ENCODE measurements around the gene DAPK1.

DAPK1 gene

DNA sequence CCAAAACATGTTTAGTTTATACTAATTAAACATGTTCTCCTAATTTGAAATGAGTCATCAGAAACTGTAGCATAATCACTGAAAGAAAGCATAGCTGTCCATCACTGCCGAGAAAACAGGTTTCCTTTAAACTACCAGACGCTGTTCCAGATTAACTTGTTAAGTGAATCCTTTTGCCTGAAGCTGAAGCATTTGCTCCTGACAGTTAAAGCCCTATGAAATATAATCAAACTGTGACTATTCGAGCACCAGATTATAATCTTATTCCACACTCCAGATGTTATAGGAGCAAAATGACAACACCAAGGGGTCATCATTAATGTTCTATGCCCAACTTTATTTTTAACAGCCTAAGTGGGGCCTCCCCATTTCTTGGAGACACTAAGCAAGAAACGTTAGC lies 142.3 kb downstream of the DAPK1 start:
- Histone ChIP-seq H3K36me3 (ENCODE audit: control insufficient read depth, insufficient read depth, low read length) (peaks cover 4% of the 10 kb centered on the region), H3K4me1 (ENCODE audit: control insufficient read depth, insufficient read depth, low read length) (peaks cover 38% of the 10 kb centered on the region), H3K9ac (ENCODE audit: low read length) (no peak overlapping the region), H3K4me3 (ENCODE audit: low read length) (no peak overlapping the region), H3K27me3 (ENCODE audit: control insufficient read depth, insufficient read depth, low read length) (no peaks in the 10 kb centered on the region), H3K9me3 (ENCODE audit: control insufficient read depth, low read length) (no peaks in the 10 kb centered on the region)

DNA sequence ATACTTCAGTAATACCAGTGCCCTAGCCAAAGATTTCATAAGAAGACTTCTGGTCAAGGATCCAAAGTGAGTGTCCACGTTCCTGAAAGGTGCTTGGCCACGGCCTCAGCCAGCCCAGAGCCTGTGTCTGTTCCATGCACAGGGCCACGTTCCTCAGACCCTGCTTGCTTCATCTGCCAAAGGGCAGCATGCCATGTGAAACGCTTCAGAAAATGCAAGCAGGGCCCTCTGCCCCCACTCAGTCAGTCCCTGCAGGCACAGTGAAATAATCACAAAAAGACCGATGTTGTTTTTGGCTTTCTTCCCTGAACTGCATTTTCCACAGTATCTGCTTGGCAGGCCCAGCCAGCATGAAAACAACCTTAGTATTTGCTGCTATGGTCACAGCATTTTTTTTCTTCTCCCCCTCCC lies 142.7 kb downstream of the DAPK1 start:
- H3K4me1 ChIP-seq (ENCODE audit: control insufficient read depth, insufficient read depth, low read length): peaks cover 38% of the 10 kb centered on the region

DNA sequence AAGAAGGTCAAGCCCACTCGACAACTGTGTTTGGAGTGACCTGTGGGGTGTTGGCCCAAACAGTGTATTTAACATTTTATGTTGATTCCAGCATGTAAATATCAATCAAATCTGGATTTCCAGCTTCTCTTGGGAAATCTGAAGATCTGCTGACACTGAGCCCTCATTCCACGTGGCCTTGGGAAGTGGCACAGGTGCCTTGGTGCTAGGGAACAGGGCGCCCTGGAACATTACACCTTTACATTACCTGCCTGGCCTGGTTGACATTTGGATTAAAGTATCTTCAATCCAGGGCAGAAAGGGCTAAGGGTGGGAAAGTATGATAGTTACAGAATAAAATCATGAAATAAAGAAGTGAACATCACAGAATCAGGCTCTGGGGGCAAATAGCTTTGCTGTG lies 143.4 kb downstream of the DAPK1 start:
- H3K4me3 ChIP-seq (ENCODE audit: low read length): no peak overlapping the region
- no peaks in the 10 kb centered on the region for H3K9me3 ChIP-seq (ENCODE audit: control insufficient read depth, low read length)
- H3K4me1 ChIP-seq (ENCODE audit: control insufficient read depth, insufficient read depth, low read length): peaks cover 38% of the 10 kb centered on the region
- peaks cover 4% of the 10 kb centered on the region for H3K36me3 ChIP-seq (ENCODE audit: control insufficient read depth, insufficient read depth, low read length)
- H3K27me3 ChIP-seq (ENCODE audit: control insufficient read depth, insufficient read depth, low read length): no peaks in the 10 kb centered on the region
- H3K9ac ChIP-seq (ENCODE audit: low read length): no peak overlapping the region

More for the DNA sequence above, 142.7 kb downstream of the DAPK1 start:
- H3K9ac ChIP-seq (ENCODE audit: low read length): no peak overlapping the region
- H3K4me3 ChIP-seq (ENCODE audit: low read length): no peak overlapping the region
- peaks cover 4% of the 10 kb centered on the region for H3K36me3 ChIP-seq (ENCODE audit: control insufficient read depth, insufficient read depth, low read length)
- no peaks in the 10 kb centered on the region for H3K9me3 ChIP-seq (ENCODE audit: control insufficient read depth, low read length)
- H3K27me3 ChIP-seq (ENCODE audit: control insufficient read depth, insufficient read depth, low read length): no peaks in the 10 kb centered on the region

DNA sequence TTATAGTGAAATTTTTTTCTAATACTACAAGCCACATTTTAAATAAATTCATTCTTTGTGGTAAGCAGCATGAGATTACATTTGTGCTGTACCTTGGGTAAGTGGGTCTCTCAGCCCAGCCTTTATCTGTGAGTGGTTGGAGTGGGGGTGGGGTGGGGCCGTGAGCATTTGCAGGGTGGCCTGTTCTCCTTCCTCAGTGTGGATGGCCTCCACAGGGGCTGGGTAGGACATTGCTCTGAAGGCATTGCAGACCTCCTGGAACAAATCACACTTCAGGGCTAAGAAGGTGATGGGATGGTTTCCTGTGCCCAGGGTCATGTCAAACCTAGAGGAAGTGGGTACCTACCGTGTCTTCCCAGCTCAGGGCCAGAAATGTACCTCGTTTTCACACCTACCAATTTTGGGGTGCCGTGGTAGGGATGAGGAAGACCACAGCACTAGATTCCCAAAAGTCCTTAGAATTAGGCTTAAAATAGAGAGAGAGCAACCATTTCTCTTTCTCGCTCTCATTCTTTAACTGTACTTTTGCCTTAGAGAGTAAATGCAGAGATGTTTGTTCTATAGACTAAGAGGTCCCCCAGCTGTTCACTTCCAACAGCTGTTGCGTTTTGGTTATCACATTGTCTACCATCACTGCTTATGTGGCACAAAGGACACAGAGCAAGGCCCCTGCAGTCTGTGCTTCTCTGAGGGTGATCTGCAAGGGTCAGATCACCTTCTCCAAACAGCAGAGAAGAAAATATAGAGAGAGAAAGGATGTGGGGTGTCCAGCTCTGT lies 144.9 kb downstream of the DAPK1 start:
- Histone ChIP-seq H3K36me3 (ENCODE audit: control insufficient read depth, insufficient read depth, low read length) (peaks cover 4% of the 10 kb centered on the region), H3K9me3 (ENCODE audit: control insufficient read depth, low read length) (no peaks in the 10 kb centered on the region), H3K9ac (ENCODE audit: low read length) (no peak overlapping the region), H3K4me1 (ENCODE audit: control insufficient read depth, insufficient read depth, low read length) (peaks cover 38% of the 10 kb centered on the region), H3K27me3 (ENCODE audit: control insufficient read depth, insufficient read depth, low read length) (no peaks in the 10 kb centered on the region), H3K4me3 (ENCODE audit: low read length) (no peak overlapping the region)

DNA sequence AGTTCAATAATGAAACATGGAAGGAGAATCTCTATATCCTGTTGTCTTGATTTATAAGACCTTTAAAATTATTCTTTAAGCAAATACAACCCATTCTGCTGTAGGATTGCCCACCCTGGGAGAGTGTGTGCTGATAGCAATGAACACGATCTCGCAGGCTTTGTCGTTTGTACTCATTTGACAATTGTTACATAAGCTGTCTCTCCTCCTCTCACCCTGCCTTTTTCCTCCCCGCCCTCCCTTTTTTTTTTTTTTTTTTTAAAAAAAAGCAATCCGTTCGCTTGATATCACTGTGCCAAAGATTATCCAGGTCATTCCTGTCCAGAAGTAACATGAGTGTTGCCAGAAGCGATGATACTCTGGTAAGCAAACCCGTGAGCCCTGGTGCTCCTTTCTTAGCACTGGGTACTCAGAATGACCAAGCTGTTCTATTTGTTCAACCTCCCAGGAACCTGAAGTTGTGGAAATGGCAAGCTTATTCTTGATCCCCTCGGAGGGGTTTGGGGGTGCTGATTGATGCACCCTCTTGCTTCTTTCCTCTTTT lies 145.5 kb downstream of the DAPK1 start:
- Histone ChIP-seq H3K4me3 (ENCODE audit: low read length) (no peak overlapping the region), H3K9me3 (ENCODE audit: control insufficient read depth, low read length) (no peaks in the 10 kb centered on the region), H3K4me1 (ENCODE audit: control insufficient read depth, insufficient read depth, low read length) (peaks cover 38% of the 10 kb centered on the region), H3K36me3 (ENCODE audit: control insufficient read depth, insufficient read depth, low read length) (peaks cover 4% of the 10 kb centered on the region), H3K9ac (ENCODE audit: low read length) (no peak overlapping the region), H3K27me3 (ENCODE audit: control insufficient read depth, insufficient read depth, low read length) (no peaks in the 10 kb centered on the region)

DNA sequence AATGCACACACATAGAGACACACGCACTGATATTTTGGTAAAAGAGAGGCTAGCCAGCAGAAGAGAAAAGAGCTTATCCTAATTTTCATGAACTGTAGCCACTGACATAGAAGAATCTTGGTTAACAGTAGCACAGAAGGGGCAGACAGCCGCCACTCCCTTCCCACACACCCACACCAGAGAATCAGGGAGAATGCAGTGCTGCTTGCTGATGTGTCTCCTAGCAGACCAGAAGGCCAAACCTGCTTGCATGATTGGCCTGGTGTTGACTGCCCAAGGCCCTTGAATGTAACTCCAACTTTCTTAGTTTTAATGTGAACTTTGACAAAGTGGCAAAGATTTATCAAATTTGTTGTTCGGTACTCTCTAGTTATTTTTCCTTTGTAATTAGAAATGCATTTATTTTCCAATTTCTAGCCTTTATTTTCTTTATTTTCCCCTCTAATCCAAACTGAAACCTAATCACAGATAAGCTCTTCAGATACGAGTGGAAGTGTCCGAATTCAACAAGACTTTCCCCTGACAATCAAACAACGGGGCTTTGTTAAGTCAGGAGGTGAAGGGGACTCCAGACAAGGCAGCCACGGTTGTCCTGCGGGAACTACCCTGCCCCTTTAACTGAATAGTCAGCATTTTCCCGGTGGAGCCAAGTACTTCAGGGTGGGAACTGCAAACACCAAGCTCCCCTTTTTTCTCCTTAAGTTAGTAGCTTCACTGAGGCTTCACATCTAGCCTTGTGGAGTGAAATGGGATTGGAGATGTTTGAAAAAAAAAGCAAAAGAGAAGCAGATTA lies 146.3 kb downstream of the DAPK1 start:
- Histone ChIP-seq H3K27me3 (ENCODE audit: control insufficient read depth, insufficient read depth, low read length) (no peaks in the 10 kb centered on the region), H3K36me3 (ENCODE audit: control insufficient read depth, insufficient read depth, low read length) (no peaks in the 10 kb centered on the region), H3K9me3 (ENCODE audit: control insufficient read depth, low read length) (no peaks in the 10 kb centered on the region), H3K4me1 (ENCODE audit: control insufficient read depth, insufficient read depth, low read length) (peaks cover 33% of the 10 kb centered on the region), H3K9ac (ENCODE audit: low read length) (no peak overlapping the region), H3K4me3 (ENCODE audit: low read length) (no peak overlapping the region)

DNA sequence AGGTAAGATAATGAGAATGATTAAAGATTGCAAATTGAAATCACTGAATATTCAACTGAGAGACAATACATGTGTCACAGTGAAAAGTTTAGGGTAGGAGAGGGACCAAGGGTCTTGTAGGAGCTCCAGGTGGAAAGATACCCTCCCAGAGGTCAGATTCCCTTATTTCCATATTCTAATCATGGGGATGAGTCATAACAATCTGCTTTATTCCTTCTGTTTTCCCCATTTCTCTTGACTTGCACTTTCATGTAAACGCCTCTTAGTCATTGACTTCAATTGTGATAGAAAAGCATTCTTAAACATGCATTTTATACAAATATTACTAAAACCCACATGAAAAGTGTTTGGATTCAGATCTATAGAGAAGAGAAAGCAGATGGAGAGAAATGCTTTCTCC lies 147.0 kb downstream of the DAPK1 start:
- H3K27me3 ChIP-seq (ENCODE audit: control insufficient read depth, insufficient read depth, low read length): no peaks in the 10 kb centered on the region
- H3K4me1 ChIP-seq (ENCODE audit: control insufficient read depth, insufficient read depth, low read length): peaks cover 26% of the 10 kb centered on the region
- H3K9me3 ChIP-seq (ENCODE audit: control insufficient read depth, low read length): no peaks in the 10 kb centered on the region
- H3K36me3 ChIP-seq (ENCODE audit: control insufficient read depth, insufficient read depth, low read length): no peaks in the 10 kb centered on the region
- no peak overlapping the region for H3K9ac ChIP-seq (ENCODE audit: low read length)
- H3K4me3 ChIP-seq (ENCODE audit: low read length): no peak overlapping the region

DNA sequence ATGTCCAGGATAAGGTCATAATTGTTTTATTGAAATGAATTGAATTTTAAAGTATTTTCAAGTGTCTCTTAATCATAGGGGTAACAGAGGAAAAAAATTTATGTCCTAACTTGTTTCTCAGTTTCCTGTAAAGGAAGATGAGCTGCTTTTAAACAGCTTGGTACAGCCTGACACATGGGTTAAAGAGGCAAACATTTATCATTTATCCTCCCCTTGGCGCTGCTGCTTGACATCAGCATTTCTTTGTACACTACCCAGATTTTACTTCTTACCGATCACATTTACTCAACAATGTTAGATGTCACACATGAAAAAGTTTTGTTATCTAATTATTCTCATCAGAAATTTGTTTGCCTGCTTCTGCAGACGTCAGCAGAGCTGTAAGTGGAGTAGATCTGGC lies 148.9 kb downstream of the DAPK1 start:
- Histone ChIP-seq H3K9me3 (ENCODE audit: control insufficient read depth, low read length) (no peaks in the 10 kb centered on the region), H3K4me3 (ENCODE audit: low read length) (no peak overlapping the region), H3K36me3 (ENCODE audit: control insufficient read depth, insufficient read depth, low read length) (no peaks in the 10 kb centered on the region), H3K27me3 (ENCODE audit: control insufficient read depth, insufficient read depth, low read length) (no peaks in the 10 kb centered on the region), H3K4me1 (ENCODE audit: control insufficient read depth, insufficient read depth, low read length) (peaks cover 10% of the 10 kb centered on the region), H3K9ac (ENCODE audit: low read length) (no peak overlapping the region)

DNA sequence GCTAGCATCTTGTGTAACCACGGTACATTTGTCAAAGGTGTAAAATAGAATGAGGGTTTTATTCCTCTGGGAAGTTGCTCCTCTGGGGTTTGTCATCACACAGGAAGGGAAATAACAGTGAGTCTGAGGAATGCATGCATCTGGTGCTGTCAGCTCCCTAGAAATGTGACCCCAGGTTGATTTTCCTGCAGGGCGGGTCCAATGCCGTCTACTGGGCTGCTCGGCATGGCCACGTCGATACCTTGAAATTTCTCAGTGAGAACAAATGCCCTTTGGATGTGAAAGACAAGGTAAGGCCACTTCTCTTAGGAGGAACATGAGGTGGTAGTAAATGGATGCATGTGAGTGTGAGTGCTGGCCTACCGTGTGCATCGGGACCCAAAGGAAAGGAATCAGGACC lies 149.4 kb downstream of the DAPK1 start:
- no peaks in the 10 kb centered on the region for H3K27me3 ChIP-seq (ENCODE audit: control insufficient read depth, insufficient read depth, low read length)
- H3K4me3 ChIP-seq (ENCODE audit: low read length): no peak overlapping the region
- H3K4me1 ChIP-seq (ENCODE audit: control insufficient read depth, insufficient read depth, low read length): peaks cover 10% of the 10 kb centered on the region
- H3K9ac ChIP-seq (ENCODE audit: low read length): no peak overlapping the region
- H3K36me3 ChIP-seq (ENCODE audit: control insufficient read depth, insufficient read depth, low read length): no peaks in the 10 kb centered on the region
- H3K9me3 ChIP-seq (ENCODE audit: control insufficient read depth, low read length): no peaks in the 10 kb centered on the region

DNA sequence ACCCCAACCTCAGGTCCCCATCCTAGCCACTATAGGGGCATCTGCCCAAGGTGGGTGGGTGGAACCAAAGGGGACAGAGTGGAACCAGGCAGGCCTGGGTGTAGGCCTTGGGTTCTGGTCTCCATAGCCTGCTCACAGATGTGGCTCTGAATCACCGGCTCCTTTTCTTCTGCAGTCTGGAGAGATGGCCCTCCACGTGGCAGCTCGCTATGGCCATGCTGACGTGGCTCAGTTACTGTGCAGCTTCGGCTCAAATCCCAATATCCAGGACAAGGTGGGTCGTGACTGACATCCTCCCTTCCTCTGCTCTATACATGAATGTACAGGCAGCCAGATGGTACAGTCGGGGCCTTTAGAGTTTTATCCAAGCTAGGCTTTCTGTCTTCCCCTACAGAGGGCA lies 150.9 kb downstream of the DAPK1 start:
- Histone ChIP-seq H3K36me3 (ENCODE audit: control insufficient read depth, insufficient read depth, low read length) (no peaks in the 10 kb centered on the region), H3K4me1 (ENCODE audit: control insufficient read depth, insufficient read depth, low read length) (peaks cover 4% of the 10 kb centered on the region), H3K4me3 (ENCODE audit: low read length) (no peak overlapping the region), H3K9ac (ENCODE audit: low read length) (no peak overlapping the region), H3K9me3 (ENCODE audit: control insufficient read depth, low read length) (no peaks in the 10 kb centered on the region), H3K27me3 (ENCODE audit: control insufficient read depth, insufficient read depth, low read length) (no peaks in the 10 kb centered on the region)

DNA sequence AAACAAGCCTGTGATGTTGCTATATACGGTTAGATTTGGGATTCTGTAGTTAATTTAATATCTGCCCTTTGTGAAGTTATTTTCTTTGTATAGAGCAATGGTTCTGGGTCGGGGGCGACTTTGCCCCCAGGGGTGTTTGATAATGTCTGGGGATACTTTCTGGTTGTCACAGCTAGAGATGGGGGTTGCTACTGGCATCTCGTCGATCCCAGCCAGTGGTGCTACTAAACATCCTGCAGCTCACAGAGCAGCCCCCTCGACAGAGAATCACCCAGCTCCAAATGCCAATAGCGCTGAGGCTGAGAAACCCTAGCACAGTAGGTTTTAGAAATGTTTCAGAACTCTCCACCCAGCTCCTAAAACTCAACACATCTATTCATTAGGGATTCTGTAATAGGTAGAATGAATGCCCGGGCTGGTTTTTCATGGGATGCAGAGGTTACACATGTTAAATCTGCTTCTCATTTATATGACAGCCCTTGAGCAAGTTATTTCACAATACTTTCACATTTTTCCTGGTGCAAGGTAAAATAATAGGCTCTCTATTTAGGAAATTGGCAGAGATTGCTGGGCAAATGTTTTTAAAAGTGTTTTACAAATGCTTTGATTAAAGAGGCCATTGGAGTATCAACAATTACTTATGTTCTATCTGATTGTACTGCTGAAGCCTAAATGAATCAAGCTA lies 153.1 kb downstream of the DAPK1 start:
- no peaks in the 10 kb centered on the region for H3K9me3 ChIP-seq (ENCODE audit: control insufficient read depth, low read length)
- H3K4me3 ChIP-seq (ENCODE audit: low read length): no peak overlapping the region
- no peak overlapping the region for H3K9ac ChIP-seq (ENCODE audit: low read length)
- H3K36me3 ChIP-seq (ENCODE audit: control insufficient read depth, insufficient read depth, low read length): no peaks in the 10 kb centered on the region
- H3K27me3 ChIP-seq (ENCODE audit: control insufficient read depth, insufficient read depth, low read length): no peaks in the 10 kb centered on the region
- no peaks in the 10 kb centered on the region for H3K4me1 ChIP-seq (ENCODE audit: control insufficient read depth, insufficient read depth, low read length)

DNA sequence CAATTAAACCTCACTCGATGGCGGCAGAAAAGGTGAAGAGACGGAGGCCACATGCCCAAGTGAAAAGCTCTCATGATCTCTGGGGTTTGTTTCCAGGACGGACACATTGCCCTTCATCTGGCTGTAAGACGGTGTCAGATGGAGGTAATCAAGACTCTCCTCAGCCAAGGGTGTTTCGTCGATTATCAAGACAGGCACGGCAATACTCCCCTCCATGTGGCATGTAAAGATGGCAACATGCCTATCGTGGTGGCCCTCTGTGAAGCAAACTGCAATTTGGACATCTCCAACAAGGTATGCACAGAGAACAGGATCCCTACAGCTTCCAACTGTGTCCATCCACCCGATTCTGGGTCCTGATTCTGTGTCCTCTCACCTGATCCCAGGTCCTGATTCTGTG lies 153.8 kb downstream of the DAPK1 start:
- Histone ChIP-seq H3K4me3 (ENCODE audit: low read length) (no peak overlapping the region), H3K4me1 (ENCODE audit: control insufficient read depth, insufficient read depth, low read length) (peaks cover 4% of the 10 kb centered on the region), H3K9me3 (ENCODE audit: control insufficient read depth, low read length) (no peaks in the 10 kb centered on the region), H3K36me3 (ENCODE audit: control insufficient read depth, insufficient read depth, low read length) (no peaks in the 10 kb centered on the region), H3K27me3 (ENCODE audit: control insufficient read depth, insufficient read depth, low read length) (no peaks in the 10 kb centered on the region), H3K9ac (ENCODE audit: low read length) (no peak overlapping the region)
